ENCODE measurements around the gene NCBP3.

Gene NCBP3

DNA sequence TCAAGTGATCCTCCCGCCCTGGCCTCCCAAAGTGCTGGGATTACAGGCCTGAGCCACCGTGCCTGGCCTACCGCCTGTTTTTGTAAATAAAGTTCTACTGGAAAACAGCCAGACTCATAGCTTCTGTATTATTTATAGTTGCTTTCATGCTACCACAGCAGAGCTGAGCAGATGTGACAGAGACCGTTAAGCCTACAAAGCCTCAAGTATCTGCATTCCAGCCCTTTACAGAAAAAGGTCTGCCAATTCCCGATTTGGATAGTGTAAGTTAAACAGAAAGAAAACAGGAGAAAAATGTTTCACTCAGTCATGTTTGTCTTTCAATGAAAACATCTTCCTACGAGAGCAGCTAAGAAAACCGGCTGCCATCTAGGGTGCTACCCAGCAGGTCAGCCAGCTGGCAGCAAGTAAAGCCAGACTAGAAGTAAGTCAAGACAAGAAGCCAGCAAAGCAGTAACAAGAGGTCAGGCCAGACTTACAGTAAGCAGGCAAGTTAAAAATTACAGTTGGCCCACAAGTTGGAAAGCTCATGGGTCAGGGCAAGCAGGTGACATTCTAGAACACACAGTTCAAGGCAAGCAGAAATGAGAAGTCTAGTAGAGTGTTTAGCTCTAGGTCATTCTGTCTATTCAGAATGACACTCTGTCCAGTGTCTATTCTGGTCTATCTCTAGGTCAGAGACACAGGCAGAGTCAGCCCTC lies 17.7 kb downstream of the NCBP3 start:
- no peaks in the 10 kb centered on the region for H3K9me2 ChIP-seq (ENCODE audit: low read depth, low read length)
- TF ChIP-seq, protein P1, sequence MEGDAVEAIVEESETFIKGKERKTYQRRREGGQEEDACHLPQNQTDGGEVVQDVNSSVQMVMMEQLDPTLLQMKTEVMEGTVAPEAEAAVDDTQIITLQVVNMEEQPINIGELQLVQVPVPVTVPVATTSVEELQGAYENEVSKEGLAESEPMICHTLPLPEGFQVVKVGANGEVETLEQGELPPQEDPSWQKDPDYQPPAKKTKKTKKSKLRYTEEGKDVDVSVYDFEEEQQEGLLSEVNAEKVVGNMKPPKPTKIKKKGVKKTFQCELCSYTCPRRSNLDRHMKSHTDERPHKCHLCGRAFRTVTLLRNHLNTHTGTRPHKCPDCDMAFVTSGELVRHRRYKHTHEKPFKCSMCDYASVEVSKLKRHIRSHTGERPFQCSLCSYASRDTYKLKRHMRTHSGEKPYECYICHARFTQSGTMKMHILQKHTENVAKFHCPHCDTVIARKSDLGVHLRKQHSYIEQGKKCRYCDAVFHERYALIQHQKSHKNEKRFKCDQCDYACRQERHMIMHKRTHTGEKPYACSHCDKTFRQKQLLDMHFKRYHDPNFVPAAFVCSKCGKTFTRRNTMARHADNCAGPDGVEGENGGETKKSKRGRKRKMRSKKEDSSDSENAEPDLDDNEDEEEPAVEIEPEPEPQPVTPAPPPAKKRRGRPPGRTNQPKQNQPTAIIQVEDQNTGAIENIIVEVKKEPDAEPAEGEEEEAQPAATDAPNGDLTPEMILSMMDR (IDR thresholded peaks at IDR 0.05; ENCODE audit: low read length) = no peak
- TF ChIP-seq EZH2 (IDR thresholded peaks at IDR 0.05; ENCODE audit: borderline replicate concordance, low read length) = no peak

DNA sequence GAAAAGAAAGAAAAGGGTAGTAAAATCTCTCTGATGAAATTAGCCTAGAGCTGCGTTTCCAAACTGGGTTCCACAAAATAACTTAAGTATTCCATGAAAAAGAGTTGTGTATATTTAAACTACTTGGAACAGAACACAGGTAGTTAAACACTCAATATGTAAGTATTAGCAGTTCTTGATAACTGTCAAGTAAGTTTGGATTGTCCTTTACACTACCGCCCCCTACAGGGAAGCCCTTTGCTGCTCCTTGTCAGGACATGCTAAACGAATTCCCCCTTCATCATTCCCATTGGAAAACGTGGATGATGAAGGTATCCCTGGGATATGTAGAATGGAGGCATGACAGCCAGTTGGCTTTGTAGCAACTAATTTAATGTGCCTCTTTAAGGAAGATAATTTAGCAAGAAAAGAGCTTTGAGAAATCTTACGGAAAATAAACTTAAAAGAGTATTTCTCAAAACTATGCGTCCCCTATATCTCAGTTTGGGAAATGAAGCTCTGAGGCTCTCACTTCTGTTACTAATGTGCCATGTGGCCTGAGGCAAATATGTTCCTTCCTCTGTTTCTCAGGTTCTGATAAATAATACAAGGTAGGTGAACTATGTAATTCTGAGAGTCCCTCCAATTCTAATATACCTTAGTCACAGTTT lies 18.8 kb downstream of the NCBP3 start:
- Histone ChIP-seq H4K20me1 (ENCODE audit: insufficient read depth, low read length) (no peaks in the 10 kb centered on the region), H3F3A (ENCODE audit: insufficient read depth, low read length) (0 out of 2 replicates have a peak, but pooled peaks cover 3% of the 10 kb centered on the region), H3K79me2 (ENCODE audit: insufficient read depth, low read length) (no peaks in the 10 kb centered on the region), H3K9ac (ENCODE audit: low read length) (no peak overlapping the region), H3K27me3 (ENCODE audit: insufficient read depth, low read length) (no peaks in the 10 kb centered on the region), H2AFZ (ENCODE audit: low read length) (no peak overlapping the region), H3K4me3 (ENCODE audit: low read depth, low read length, poor library complexity, severe bottlenecking) (no peak overlapping the region), H3K4me1 (ENCODE audit: insufficient read depth, low read length, severe bottlenecking) (no peaks in the 10 kb centered on the region), H3K9me3 (ENCODE audit: low read length) (no peaks in the 10 kb centered on the region), H3K36me3 (ENCODE audit: insufficient read depth, low read length) (peaks cover 70% of the 10 kb centered on the region), H3K27ac (ENCODE audit: low read depth, low read length, poor library complexity, severe bottlenecking) (no peak overlapping the region), H3K9me2 (ENCODE audit: low read depth, low read length) (no peaks in the 10 kb centered on the region), H3K4me2 (ENCODE audit: low read length) (no peak overlapping the region)
- no peak for TF ChIP-seq EZH2 (IDR thresholded peaks at IDR 0.05; ENCODE audit: borderline replicate concordance, low read length)
- TF ChIP-seq, protein P1 (IDR thresholded peaks at IDR 0.05; ENCODE audit: low read length) = peak; percentile 89

More for the DNA sequence above, 17.7 kb downstream of the NCBP3 start:
- Histone ChIP-seq H3K9me3 (ENCODE audit: low read length) (no peaks in the 10 kb centered on the region), H3K36me3 (ENCODE audit: insufficient read depth, low read length) (peaks cover 66% of the 10 kb centered on the region), H3K4me1 (ENCODE audit: insufficient read depth, low read length, severe bottlenecking) (no peaks in the 10 kb centered on the region), H3F3A (ENCODE audit: insufficient read depth, low read length) (0 out of 2 replicates have a peak, but pooled peaks cover 3% of the 10 kb centered on the region), H3K79me2 (ENCODE audit: insufficient read depth, low read length) (no peaks in the 10 kb centered on the region), H4K20me1 (ENCODE audit: insufficient read depth, low read length) (no peaks in the 10 kb centered on the region), H3K9ac (ENCODE audit: low read length) (no peak overlapping the region), H3K4me3 (ENCODE audit: low read depth, low read length, poor library complexity, severe bottlenecking) (no peak overlapping the region), H3K4me2 (ENCODE audit: low read length) (no peak overlapping the region), H2AFZ (ENCODE audit: low read length) (no peak overlapping the region), H3K27ac (ENCODE audit: low read depth, low read length, poor library complexity, severe bottlenecking) (no peak overlapping the region), H3K27me3 (ENCODE audit: insufficient read depth, low read length) (no peaks in the 10 kb centered on the region)

DNA sequence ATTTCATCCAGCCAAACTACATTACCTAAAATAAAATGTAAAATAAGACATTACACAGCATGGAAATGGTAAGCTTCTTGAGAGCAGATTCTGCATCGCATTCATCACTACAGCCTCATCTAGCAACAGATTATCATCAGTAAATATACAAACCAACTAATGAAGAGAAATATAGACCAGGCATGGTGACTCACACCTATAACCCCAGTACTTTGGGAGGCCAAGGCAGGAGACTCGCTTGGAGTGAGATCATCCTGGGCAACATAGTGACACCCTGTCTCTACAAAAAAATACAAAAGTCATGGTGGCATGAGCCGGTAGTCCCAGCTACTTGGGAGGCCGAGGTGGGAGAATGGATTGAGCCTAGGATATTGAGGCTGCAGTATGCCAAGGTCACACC lies 19.9 kb downstream of the NCBP3 start:
- Histone ChIP-seq H2AFZ (ENCODE audit: low read length) (no peak overlapping the region), H3K79me2 (ENCODE audit: insufficient read depth, low read length) (no peaks in the 10 kb centered on the region), H3K4me1 (ENCODE audit: insufficient read depth, low read length, severe bottlenecking) (no peaks in the 10 kb centered on the region), H3F3A (ENCODE audit: insufficient read depth, low read length) (0 out of 2 replicates have a peak, but pooled peaks cover 3% of the 10 kb centered on the region), H3K27me3 (ENCODE audit: insufficient read depth, low read length) (no peaks in the 10 kb centered on the region), H3K9ac (ENCODE audit: low read length) (no peak overlapping the region), H3K27ac (ENCODE audit: low read depth, low read length, poor library complexity, severe bottlenecking) (no peak overlapping the region), H3K9me2 (ENCODE audit: low read depth, low read length) (no peaks in the 10 kb centered on the region), H4K20me1 (ENCODE audit: insufficient read depth, low read length) (no peaks in the 10 kb centered on the region), H3K4me2 (ENCODE audit: low read length) (no peak overlapping the region), H3K9me3 (ENCODE audit: low read length) (no peaks in the 10 kb centered on the region), H3K4me3 (ENCODE audit: low read depth, low read length, poor library complexity, severe bottlenecking) (no peak overlapping the region), H3K36me3 (ENCODE audit: insufficient read depth, low read length) (peaks cover 80% of the 10 kb centered on the region)
- no peak for TF ChIP-seq EZH2 (IDR thresholded peaks at IDR 0.05; ENCODE audit: borderline replicate concordance, low read length)
- TF ChIP-seq, protein P1 (IDR thresholded peaks at IDR 0.05; ENCODE audit: low read length) = no peak

All from OCI-LY1 (cell line).